Mammary epithelial cell (primary cell): ENCODE measurements around the gene CDH20.

Source experiments
- EZH2 ChIP-seq: IDR thresholded peaks from 2 replicates; pipeline ENCODE4 v1.6.1; 2012; ENCODE audit warnings: low read length, inconsistent platforms, borderline replicate concordance
- TF ChIP-seq, protein P1 (sequence below), 2 donors: IDR thresholded peaks in 1 of 2; conservative IDR thresholded peaks in 1 of 2; 2 replicates each; pipeline ENCODE4 v1.5.1; 2011 to 2012; ENCODE audit warnings: inconsistent platforms in 2 of 2, low read length in 2 of 2, mild to moderate bottlenecking in 2 of 2, control low read depth in 1 of 2, low read depth in 1 of 2; ENCODE audit not compliant: insufficient read depth in 1 of 2; ENCODE audit errors: extremely low read depth in 1 of 2

DNA sequence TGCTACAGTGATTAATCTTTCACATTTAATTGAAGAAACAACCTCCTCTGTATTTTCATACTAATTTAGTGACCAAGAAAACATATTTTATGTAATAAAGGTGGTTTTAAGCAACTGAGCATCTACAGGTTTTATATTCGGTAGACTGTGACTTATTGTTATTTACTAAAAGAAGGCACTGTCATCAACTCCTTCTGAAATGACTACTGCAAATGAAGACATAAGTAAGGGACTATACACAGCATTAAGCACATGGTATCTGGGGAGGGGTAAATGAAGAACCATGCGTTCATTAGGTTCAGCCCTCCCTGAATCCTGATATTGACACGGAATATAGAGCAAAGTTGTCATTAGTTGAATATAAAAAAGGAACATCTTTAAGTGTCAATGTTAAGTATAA is 4.3 kb downstream of the CDH20 start:
- TF ChIP-seq, protein P1, sequence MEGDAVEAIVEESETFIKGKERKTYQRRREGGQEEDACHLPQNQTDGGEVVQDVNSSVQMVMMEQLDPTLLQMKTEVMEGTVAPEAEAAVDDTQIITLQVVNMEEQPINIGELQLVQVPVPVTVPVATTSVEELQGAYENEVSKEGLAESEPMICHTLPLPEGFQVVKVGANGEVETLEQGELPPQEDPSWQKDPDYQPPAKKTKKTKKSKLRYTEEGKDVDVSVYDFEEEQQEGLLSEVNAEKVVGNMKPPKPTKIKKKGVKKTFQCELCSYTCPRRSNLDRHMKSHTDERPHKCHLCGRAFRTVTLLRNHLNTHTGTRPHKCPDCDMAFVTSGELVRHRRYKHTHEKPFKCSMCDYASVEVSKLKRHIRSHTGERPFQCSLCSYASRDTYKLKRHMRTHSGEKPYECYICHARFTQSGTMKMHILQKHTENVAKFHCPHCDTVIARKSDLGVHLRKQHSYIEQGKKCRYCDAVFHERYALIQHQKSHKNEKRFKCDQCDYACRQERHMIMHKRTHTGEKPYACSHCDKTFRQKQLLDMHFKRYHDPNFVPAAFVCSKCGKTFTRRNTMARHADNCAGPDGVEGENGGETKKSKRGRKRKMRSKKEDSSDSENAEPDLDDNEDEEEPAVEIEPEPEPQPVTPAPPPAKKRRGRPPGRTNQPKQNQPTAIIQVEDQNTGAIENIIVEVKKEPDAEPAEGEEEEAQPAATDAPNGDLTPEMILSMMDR (conservative IDR thresholded peaks at IDR 0.05 in 1 of 2, IDR thresholded peaks at IDR 0.05 in 1 of 2; ENCODE audit: extremely low read depth in 1 of 2, insufficient read depth in 1 of 2, low read depth in 1 of 2, low read length in 2 of 2), result no peak
- no peak for TF ChIP-seq EZH2
